SK-N-SH (cell line): ENCODE measurements around the gene MICB. TPM values are rescaled to one million over a fixed set of nuclear protein-coding genes. Genes with fewer than 3 reads are reported as not detected.

Experiments
- CTCF ChIA-PET: fragments of 300-600, 350-600 bp; formaldehyde crosslinking; extraction: SDS; loops from one replicate; lab custom pipeline; 2021; lab: Yijun Ruan, JAX
- POLR2A ChIA-PET: fragments of 350-600 bp; sonication (Branson Sonifier 250); formaldehyde crosslinking; extraction: SDS; loops from one replicate; lab custom pipeline; 2020; ENCODE audit warnings: antibody characterized with exemption, inconsistent platforms; lab: Yijun Ruan, JAX
- DNase-seq: peaks from one replicate; pipeline ENCODE4 v3.0.0; 2012
- H2AFZ ChIP-seq: fragments of 200-600 bp; sonication (generic); 2 replicates; pipeline ENCODE4 v1.8.1; 2016; ENCODE audit warnings: antibody characterized with exemption, mild to moderate bottlenecking, low read depth
- H3F3A ChIP-seq: fragments of 200-600 bp; sonication (generic); replicated peaks from 2 replicates; pipeline ENCODE3; 2016; ENCODE audit warnings: antibody characterized with exemption, mild to moderate bottlenecking; ENCODE audit not compliant: insufficient read depth
- H3K27ac ChIP-seq, 2 experiments: fragments of 200-500 bp in 1 of 2; fragments of 200-600 bp in 1 of 2; sonication (Bioruptor generic) in 1 of 2; sonication (generic), shearing (Covaris generic) in 1 of 2; 2 replicates each; pipeline versions ENCODE4 v1.5.1 to v1.6.1; 2014 to 2016; ENCODE audit warnings: low read depth in 2 of 2, inconsistent platforms in 1 of 2, low read length in 1 of 2, mild to moderate bottlenecking in 1 of 2, mixed read lengths in 1 of 2
- H3K27me3 ChIP-seq: fragments of 200-600 bp; sonication (generic), shearing (Covaris generic); 2 replicates; pipeline ENCODE4 v1.6.1; 2016; ENCODE audit warnings: mixed run types; ENCODE audit not compliant: insufficient read depth
- H3K36me3 ChIP-seq, 2 experiments: fragments of 200-500 bp in 1 of 2; fragments of 200-600 bp in 1 of 2; sonication (Bioruptor generic) in 1 of 2; sonication (generic) in 1 of 2; replicated peaks in 1 of 2; 2 replicates each; pipeline versions ENCODE3 to v1.5.1; 2014 to 2016; ENCODE audit warnings: low read length in 1 of 2, mild to moderate bottlenecking in 1 of 2; ENCODE audit not compliant: insufficient read depth in 2 of 2, control insufficient read depth in 1 of 2
- H3K4me1 ChIP-seq, 2 experiments: fragments of 200-500 bp in 1 of 2; fragments of 200-600 bp in 1 of 2; sonication (Bioruptor generic) in 1 of 2; sonication (generic), shearing (Covaris generic) in 1 of 2; 2 replicates each; pipeline versions ENCODE4 v1.5.1 to v1.6.1; 2014 to 2016; ENCODE audit warnings: low read depth in 1 of 2, low read length in 1 of 2, mixed run types in 1 of 2; ENCODE audit not compliant: insufficient read depth in 2 of 2, control insufficient read depth in 1 of 2
- H3K4me2 ChIP-seq: fragments of 200-600 bp; sonication (generic), shearing (Covaris generic); 2 replicates; pipeline ENCODE4 v1.6.1; 2017; ENCODE audit warnings: mixed run types
- H3K4me3 ChIP-seq, 2 experiments: fragments of 200-500 bp in 1 of 2; fragments of 200-600 bp in 1 of 2; sonication (Bioruptor generic) in 1 of 2; sonication (generic), shearing (Covaris generic) in 1 of 2; 2 replicates each; pipeline versions ENCODE4 v1.5.1 to v1.8.1; 2014 to 2016; ENCODE audit warnings: low read depth in 2 of 2, inconsistent platforms in 1 of 2, low read length in 1 of 2, mild to moderate bottlenecking in 1 of 2, mixed read lengths in 1 of 2, moderate library complexity in 1 of 2
- H3K79me2 ChIP-seq: fragments of 200-600 bp; sonication (generic); 2 replicates; pipeline ENCODE4 v1.8.1; 2017; ENCODE audit warnings: mild to moderate bottlenecking; ENCODE audit not compliant: insufficient read depth
- H3K9ac ChIP-seq: fragments of 200-600 bp; sonication (generic); 2 replicates; pipeline ENCODE4 v1.6.1; 2017; ENCODE audit warnings: mixed run types
- H3K9me2 ChIP-seq: fragments of 200-600 bp; sonication (generic); 2 replicates; pipeline ENCODE4 v1.6.1; 2017; ENCODE audit warnings: mixed run types
- H3K9me3 ChIP-seq: fragments of 200-600 bp; sonication (generic); 2 replicates; pipeline ENCODE4 v1.6.1; 2017; ENCODE audit warnings: mixed run types, mild to moderate bottlenecking, moderate library complexity
- H4K20me1 ChIP-seq: fragments of 200-600 bp; sonication (generic); 2 replicates; pipeline ENCODE4 v1.6.1; 2017; ENCODE audit warnings: mild to moderate bottlenecking, mixed run types; ENCODE audit not compliant: insufficient read depth
- ELF1 ChIP-seq: IDR thresholded peaks from 2 replicates; pipeline ENCODE4 v1.4.0; 2012
- EZH2phosphoT487 ChIP-seq: fragments of 200-600 bp; sonication (generic); IDR thresholded peaks from 2 replicates; pipeline ENCODE4 v1.6.1; 2017; ENCODE audit warnings: low read depth, mixed run types, mild to moderate bottlenecking, antibody characterized with exemption, moderate library complexity, borderline replicate concordance
- FOSL2 ChIP-seq: IDR thresholded peaks from 2 replicates; pipeline ENCODE4 v1.4.0; 2012; ENCODE audit warnings: low read depth, mild to moderate bottlenecking, moderate library complexity, borderline replicate concordance
- FOXJ3 ChIP-seq: sonication (generic); formaldehyde crosslinking; IDR thresholded peaks from 2 replicates; pipeline ENCODE4 v1.5.1; 2020; ENCODE audit warnings: mild to moderate bottlenecking, missing genetic modification reagents
- GABPA ChIP-seq: IDR thresholded peaks from 2 replicates; pipeline ENCODE4 v1.4.0; 2012; ENCODE audit warnings: low read depth, mild to moderate bottlenecking
- GATA2 ChIP-seq: sonication (generic); formaldehyde crosslinking; IDR thresholded peaks from 2 replicates; pipeline ENCODE4 v1.5.0; 2020; ENCODE audit warnings: mild to moderate bottlenecking, missing genetic modification reagents
- IRF3 ChIP-seq: fragments of 150-350 bp; IDR thresholded peaks from 2 replicates; pipeline ENCODE4 v1.6.1; 2016; ENCODE audit warnings: mild to moderate bottlenecking, low read depth, low read length
- JUND ChIP-seq: IDR thresholded peaks from 2 replicates; pipeline ENCODE4 v1.4.0; 2012
- MAX ChIP-seq: IDR thresholded peaks from 2 replicates; pipeline ENCODE4 v1.4.0; 2012; ENCODE audit warnings: low read depth
- MEF2A ChIP-seq: IDR thresholded peaks from 2 replicates; pipeline ENCODE4 v1.4.0; 2012; ENCODE audit warnings: low read depth, borderline replicate concordance
- NFIC ChIP-seq: IDR thresholded peaks from 2 replicates; pipeline ENCODE4 v1.4.0; 2012; ENCODE audit warnings: borderline replicate concordance
- NRF1 ChIP-seq: IDR thresholded peaks from 2 replicates; pipeline ENCODE4 v1.6.1; 2012; ENCODE audit warnings: low read depth, mild to moderate bottlenecking, low read length
- RCOR1 ChIP-seq: fragments of 150-350 bp; IDR thresholded peaks from 2 replicates; pipeline ENCODE4 v1.6.1; 2017; ENCODE audit warnings: antibody characterized with exemption, low read length
- REST ChIP-seq: IDR thresholded peaks from 2 replicates; pipeline ENCODE4 v1.6.1; 2012; ENCODE audit warnings: mild to moderate bottlenecking, low read depth, low read length, moderate library complexity
- SIN3A ChIP-seq: IDR thresholded peaks from 2 replicates; pipeline ENCODE4 v1.6.1; 2012; ENCODE audit warnings: low read depth, mild to moderate bottlenecking, low read length, moderate library complexity, borderline replicate concordance
- TAF1 ChIP-seq: IDR thresholded peaks from 2 replicates; pipeline ENCODE4 v1.6.1; 2012; ENCODE audit warnings: low read depth, mild to moderate bottlenecking, low read length, moderate library complexity, borderline replicate concordance
- YY1 ChIP-seq: IDR thresholded peaks from 2 replicates; pipeline ENCODE4 v1.4.0; 2012; ENCODE audit warnings: low read depth, mild to moderate bottlenecking
- WGBS: methylation state at CpG from one replicate; pipeline ENCODE4 v1.1.6; 2017; ENCODE audit warnings: low lambda C conversion rate; 5-methylcytosine and 5-hydroxymethylcytosine counted together
- polyA plus RNA-seq, 3 experiments: library from polyadenylated mRNA; depleted of rRNA; stranded (reverse); fragments of >200 nt; gene quantifications; 2 replicates each; pipeline ENCODE4 v1.2.3, GENCODE V29; 2012

MICB gene
- polyA plus RNA-seq, 1 of the 3 experiments (the other 2 are of a cell fraction), result 9.7 TPM

GRCh38 chr6:31470801-31471200 is 27.1 kb upstream of the MICB start:
- Histone ChIP-seq H3F3A (no peaks in the 10 kb centered on the region), H3K27ac (no peak overlapping the region), H3K4me3 (no peak overlapping the region), H2AFZ (no peak overlapping the region), H4K20me1 (no peaks in the 10 kb centered on the region), H3K36me3 (no peaks in the 10 kb centered on the region), H3K27me3 (peaks cover 13% of the 10 kb centered on the region; the same call in 1 of the 2 replicates), H3K9me3 (no peaks in the 10 kb centered on the region), H3K79me2 (no peaks in the 10 kb centered on the region), H3K9ac (no peak overlapping the region), H3K4me2 (no peak overlapping the region), H3K4me1 (no peaks in the 10 kb centered on the region), H3K9me2 (no peaks in the 10 kb centered on the region)
- TF ChIP-seq FOXJ3 (CRISPR knock-in tag) (no peak), ELF1 (no peak), SIN3A (no peak), IRF3 (no peak), EZH2phosphoT487 (no peak), MEF2A (no peak), REST (no peak), GABPA (no peak), NRF1 (no peak), RCOR1 (no peak), MAX (no peak), NFIC (no peak), YY1 (no peak), FOSL2 (no peak), JUND (no peak), GATA2 (CRISPR knock-in tag) (no peak), TAF1 (no peak)
- CTCF ChIA-PET, result no interaction called here
- 8% methylated on average over 2 of the region's 2 CpGs for WGBS
- no peak for DNase-seq
- POLR2A ChIA-PET, result no interaction called here
